Stimulated activated CD8-positive, alpha-beta memory T cell treated with anti-CD3 and anti-CD28 coated beads, Interleukin-7, amount 100 ng/mL, for 24 hours (primary cell): ENCODE measurements around the gene ZNRF1.

ENCODE experiments used
- DNase-seq: peaks from one replicate; pipeline ENCODE4 v3.0.0-alpha.2; 2020; ENCODE audit warnings: low read depth

Gene ZNRF1

DNA sequence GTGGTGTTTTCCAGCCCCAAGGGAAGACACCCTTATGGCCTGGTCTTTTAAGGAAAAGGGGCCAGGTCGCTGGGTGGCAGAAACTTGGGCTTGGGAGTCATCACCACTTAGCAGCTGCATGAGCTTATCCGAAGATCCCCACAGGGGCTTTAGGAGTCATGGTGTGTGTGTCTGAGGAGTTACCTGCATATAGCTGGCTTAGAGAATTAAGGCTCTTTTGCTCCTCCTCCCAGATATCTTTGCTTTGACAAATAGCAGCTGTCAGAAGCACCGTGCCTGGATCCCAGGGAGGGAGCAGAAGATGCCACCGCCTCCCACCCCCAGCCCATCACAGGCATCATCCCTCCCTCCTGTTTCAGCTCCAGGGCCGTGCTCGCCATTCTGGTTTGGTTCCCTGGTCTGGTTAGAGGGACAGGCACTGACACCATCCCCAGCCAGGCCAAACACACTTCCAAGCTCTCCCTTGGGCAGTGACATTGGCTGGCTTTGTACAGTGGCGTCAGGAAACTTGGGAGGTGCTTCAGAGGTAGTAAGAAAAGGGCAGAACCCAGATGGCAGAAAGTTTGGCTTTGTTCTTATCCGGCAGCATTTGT is 100.3 kb downstream of the ZNRF1 start:
- no peak for DNase-seq

- DNase-seq: no peak
Observed at GRCh38 chr16:75099738-75100602, 101.1 kb downstream of the ZNRF1 start.

- no peak for DNase-seq
Observed at GRCh38 chr16:75100603-75100990, 101.8 kb downstream of the ZNRF1 start.

- no peak for DNase-seq
Observed at GRCh38 chr16:75101635-75102034, 102.8 kb downstream of the ZNRF1 start.

GRCh38 chr16:75102595-75102994 is 103.8 kb downstream of the ZNRF1 start:
- DNase-seq: no peak

GRCh38 chr16:75103994-75104393 is 105.2 kb downstream of the ZNRF1 start:
- DNase-seq: no peak

DNA sequence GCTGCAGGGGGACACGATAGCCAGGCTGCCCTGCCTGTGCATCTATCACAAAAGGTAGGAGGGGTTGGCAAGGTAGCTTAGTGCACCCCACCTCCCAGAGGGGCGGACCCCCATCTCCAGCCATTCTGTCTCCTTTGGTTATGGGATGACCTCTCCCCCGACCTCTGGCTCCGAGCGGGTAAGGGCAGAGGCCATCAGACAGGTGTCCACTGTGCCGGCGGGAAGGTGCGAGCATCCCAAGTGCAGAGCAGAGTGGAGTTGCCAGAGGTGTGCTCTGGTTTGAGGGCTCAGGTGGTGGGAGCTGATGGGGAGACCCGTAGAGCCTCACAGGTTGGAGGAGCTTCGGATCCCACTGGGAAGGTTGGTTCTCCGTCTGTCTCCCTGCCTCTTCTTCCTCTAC is 106.0 kb downstream of the ZNRF1 start:
- DNase-seq: no peak

DNA sequence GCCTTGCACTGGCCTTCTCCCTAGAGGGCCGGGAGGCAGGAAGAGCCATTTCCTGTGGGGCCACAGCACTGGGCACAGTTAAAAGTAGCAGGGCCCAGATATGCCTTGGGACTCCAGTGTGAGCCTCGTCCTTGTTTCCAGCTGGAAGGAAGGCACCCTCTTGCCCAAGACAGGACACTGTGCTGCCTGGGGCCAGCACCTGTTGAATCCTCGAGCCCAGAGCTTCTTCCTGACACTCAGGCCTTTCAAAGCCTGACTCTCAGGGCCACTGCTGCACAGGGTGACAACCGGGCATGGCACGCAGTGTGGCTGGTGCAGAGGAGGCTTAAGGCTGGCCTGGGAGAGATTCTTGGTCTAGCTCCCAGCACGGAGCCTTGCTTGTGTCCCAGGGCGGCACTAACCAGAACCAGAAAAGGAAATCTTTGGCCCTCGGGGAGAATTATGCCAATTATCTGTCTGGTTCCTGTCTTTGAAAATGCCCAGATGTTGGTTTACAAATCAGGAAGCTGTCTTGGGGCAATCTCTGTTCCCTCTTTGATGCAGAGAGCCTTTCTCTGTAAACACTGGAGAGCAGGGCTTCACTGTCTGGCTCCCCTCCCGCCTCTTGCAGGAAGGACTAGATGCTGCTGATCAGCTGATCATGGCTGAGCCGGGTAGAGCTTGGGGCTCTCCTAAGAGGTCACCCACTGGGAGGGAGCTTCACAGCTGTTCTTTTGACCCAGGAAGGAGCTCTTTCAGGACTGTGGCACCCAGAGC is 106.7 kb downstream of the ZNRF1 start:
- DNase-seq: no peak

- DNase-seq: no peak
Observed at GRCh38 chr16:75106351-75107274, 107.8 kb downstream of the ZNRF1 start.

DNA sequence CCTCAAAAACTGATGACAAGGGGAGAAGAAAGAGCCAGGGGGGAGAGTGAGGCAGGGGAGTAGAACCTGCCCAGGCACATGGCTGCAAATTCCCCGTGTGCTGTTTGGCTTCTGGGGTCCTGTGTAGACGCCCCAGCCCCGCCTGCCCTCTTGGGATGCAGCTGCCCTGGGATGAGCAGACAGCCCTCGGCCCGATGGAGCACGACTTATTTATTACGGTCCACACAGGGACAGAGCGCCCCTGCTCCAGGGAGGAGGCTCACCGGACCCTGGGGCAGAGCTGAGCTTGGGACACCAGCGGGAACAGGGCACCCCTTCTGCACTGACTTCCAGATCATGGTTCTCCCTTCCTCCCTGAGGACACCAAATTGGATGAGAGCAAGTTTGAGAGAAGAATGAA is 108.7 kb downstream of the ZNRF1 start:
- DNase-seq: no peak

- peak; percentile 54 for DNase-seq
Observed at GRCh38 chr16:75108792-75109731, 110.2 kb downstream of the ZNRF1 start.

GRCh38 chr16:75109732-75110243 is 111.0 kb downstream of the ZNRF1 start:
- DNase-seq: no peak

GRCh38 chr16:75110637-75111513 is 112.1 kb downstream of the ZNRF1 start:
- DNase-seq: peak; percentile 66

GRCh38 chr16:75111514-75111940 is 112.7 kb downstream of the ZNRF1 start:
- DNase-seq: no peak

DNA sequence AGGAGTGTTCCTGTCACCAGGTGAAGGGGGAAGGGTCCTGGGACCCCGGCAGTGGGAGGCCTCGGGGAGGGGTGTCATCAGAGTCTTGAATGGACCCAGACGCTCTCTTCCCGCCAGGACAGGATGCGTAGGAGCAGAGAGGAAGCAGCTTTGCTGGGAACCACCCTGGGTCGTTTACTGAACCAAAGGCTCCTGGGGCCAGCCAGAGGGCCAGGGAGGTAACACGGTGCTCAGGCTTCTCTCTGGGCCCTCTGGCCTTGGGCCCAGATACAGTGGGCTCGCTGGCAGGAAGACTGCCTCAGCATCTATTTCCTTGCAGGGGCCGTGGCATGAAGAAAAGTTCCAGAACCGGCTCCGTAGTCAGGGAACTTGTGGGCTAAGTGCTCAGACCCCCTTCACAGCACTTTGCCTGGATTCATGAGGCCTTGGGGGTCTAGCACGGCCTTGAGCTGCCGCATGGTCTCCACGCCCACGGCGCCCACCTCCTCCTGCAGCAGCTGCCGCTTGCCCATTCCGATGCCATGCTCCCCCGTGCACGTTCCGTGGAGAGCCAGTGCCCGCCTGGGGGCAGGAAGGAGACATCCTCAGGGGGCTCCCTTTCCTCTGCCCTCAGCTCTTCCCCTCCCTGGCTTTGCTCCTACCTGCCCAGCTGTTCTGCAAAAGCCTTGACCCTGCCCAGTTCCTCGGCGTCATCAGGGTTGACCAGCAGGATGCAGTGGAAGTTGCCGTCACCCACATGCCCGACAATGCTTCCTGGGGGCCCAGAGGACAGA is 113.3 kb downstream of the ZNRF1 start:
- DNase-seq: no peak

- no peak for DNase-seq
Observed at GRCh38 chr16:75112734-75113491, 114.1 kb downstream of the ZNRF1 start.

DNA sequence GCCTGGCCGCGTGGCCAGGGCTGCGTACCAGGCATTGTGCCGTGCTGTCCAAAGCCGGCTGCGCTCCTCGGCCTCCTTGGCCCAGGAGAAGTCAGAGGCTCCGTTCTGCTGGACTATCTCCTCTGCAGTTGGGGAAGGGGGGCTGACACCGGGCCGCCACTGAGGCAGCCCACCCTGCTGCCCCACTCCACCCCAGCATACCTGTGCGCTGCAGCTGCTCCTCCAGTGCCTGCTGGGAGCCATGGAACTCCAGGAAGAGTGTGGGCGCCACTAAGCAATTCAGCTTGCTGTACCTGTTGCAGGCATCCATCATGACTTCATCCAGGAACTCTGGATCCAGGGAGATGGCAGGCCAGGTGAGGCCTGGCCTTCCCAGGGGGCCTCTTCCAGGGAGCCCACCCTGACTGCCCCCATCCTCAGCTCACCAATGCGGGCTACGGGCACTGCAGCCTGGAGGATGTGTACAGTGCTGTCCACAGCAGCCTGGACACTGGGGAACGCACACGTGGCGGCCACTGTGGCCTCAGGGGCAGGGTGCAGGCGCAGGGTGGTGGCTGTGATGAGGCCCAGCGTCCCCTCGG is 114.8 kb downstream of the ZNRF1 start:
- no peak for DNase-seq
